ENCODE data around the gene SOX30. TPM values are rescaled to one million over a fixed set of nuclear protein-coding genes. Genes with fewer than 3 reads are reported as not detected.

The SOX30 gene
- total RNA-seq, 1 donor from 2014 or later, result 0.15 TPM

- no peak for DNase-seq (ENCODE audit: low spot score)
- no peaks in the 10 kb centered on the region for H3K9me3 Mint-ChIP-seq (ENCODE audit: unreplicated experiment)
- no peak overlapping the region for H3K27ac Mint-ChIP-seq (ENCODE audit: unreplicated experiment)
- TF ChIP-seq CTCF (IDR thresholded peaks at IDR 0.05; ENCODE audit: unreplicated experiment), result no peak
- H3K4me1 Mint-ChIP-seq (ENCODE audit: unreplicated experiment), result no peaks in the 10 kb centered on the region
- H3K27me3 Mint-ChIP-seq (ENCODE audit: unreplicated experiment), result peaks cover 3% of the 10 kb centered on the region
- no peak overlapping the region for H3K4me3 Mint-ChIP-seq (ENCODE audit: unreplicated experiment)
- no peaks in the 10 kb centered on the region for H3K36me3 Mint-ChIP-seq (ENCODE audit: low read depth, unreplicated experiment)
Observed at GRCh38 chr5:157659868-157660660, 7.8 kb upstream of the SOX30 start.

DNA sequence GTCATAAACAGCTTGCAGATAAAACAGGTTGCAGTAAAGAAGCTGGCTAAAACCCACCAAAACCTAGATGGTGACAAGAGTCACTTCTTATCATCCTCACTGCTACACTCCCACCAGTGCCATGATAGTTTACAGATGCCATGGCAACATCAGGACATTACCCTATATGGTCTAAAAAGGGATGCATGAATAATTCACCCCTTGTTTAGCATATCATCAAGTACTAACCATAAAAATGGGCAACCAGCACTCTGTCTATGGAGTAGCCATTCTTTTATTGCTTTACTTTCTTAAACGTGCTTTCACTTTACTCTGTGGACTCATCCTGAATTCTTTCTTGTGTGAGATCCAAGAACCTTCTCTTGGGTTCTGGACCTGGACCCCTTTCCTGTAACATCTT lies 6.7 kb upstream of the SOX30 start:
- Mint-ChIP-seq H3K4me3 (ENCODE audit: unreplicated experiment) (no peak overlapping the region), H3K4me1 (ENCODE audit: unreplicated experiment) (no peaks in the 10 kb centered on the region), H3K9me3 (ENCODE audit: unreplicated experiment) (no peaks in the 10 kb centered on the region), H3K27ac (ENCODE audit: unreplicated experiment) (no peak overlapping the region), H3K27me3 (ENCODE audit: unreplicated experiment) (peaks cover 3% of the 10 kb centered on the region), H3K36me3 (ENCODE audit: low read depth, unreplicated experiment) (no peaks in the 10 kb centered on the region)
- TF ChIP-seq CTCF (IDR thresholded peaks at IDR 0.05; ENCODE audit: unreplicated experiment), result no peak
- DNase-seq (ENCODE audit: low spot score), result no peak

DNA sequence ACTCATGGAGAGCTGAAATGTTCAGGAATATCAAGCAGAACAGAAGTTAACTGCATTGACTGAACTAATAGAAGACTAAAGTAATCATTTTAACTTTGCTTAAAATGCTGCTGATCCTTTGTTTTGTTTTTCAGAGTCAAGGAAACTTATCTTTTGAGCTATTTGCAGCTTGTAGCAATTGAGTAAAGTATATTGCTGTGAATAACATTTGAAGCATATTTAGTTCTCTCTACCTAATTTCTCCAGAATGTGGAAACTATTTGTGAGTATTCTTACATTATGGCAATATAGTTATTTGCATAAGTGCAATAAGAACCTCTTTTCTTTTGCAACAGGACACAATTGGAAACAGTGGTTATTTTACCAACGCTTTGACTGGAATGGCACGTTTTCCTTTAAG lies 5.3 kb upstream of the SOX30 start:
- no peak for TF ChIP-seq CTCF (IDR thresholded peaks at IDR 0.05; ENCODE audit: unreplicated experiment)
- Mint-ChIP-seq H3K27me3 (ENCODE audit: unreplicated experiment) (peaks cover 3% of the 10 kb centered on the region), H3K27ac (ENCODE audit: unreplicated experiment) (no peak overlapping the region), H3K4me1 (ENCODE audit: unreplicated experiment) (no peaks in the 10 kb centered on the region), H3K4me3 (ENCODE audit: unreplicated experiment) (no peak overlapping the region), H3K36me3 (ENCODE audit: low read depth, unreplicated experiment) (peaks cover 5% of the 10 kb centered on the region), H3K9me3 (ENCODE audit: unreplicated experiment) (peaks cover 3% of the 10 kb centered on the region)
- DNase-seq (ENCODE audit: low spot score), result no peak

DNA sequence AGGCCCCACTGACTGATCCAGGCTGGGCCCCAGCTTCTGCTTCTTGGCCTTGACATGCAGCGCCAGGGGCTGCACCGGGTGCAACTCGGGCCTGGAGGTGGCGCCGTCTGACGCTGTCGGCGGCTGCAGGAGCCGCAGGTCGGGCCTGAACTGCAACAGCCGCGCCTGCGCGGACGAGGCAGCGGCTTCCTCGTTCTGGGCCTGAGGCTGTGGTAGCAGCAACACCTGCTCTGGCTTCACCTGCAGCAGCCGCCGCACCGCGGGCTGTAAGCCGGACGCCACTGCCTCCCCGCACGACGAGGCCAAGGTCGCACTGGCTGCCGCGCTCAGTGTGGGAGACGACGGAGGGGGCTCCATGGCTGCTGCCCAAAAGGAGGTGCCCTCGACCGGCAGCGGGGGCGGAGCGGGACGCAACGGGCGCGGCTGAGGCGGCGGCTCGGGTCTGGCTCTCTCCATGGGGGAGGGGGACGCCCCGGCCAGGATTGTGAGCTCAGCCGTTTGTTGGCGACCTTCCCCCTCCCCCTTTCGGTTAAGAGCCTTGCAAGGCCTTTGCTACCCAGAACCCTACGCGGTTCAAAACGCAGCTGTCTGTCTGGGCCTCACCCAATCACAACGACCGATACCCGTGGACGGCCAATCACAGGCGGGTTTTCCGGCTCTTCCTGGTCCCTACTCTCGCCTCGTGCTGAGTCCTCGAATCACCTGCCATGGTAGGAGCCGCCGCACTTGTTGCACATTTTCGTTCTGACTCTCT lies 438 bp downstream of the SOX30 start:
- peak overlapping the region; percentile 68 for H3K4me3 Mint-ChIP-seq (ENCODE audit: unreplicated experiment)
- peak; percentile 20 for TF ChIP-seq CTCF (IDR thresholded peaks at IDR 0.05; ENCODE audit: unreplicated experiment)
- no peak overlapping the region for H3K27ac Mint-ChIP-seq (ENCODE audit: unreplicated experiment)
- DNase-seq (ENCODE audit: low spot score), result peak; percentile 66
- peaks cover 9% of the 10 kb centered on the region for H3K36me3 Mint-ChIP-seq (ENCODE audit: low read depth, unreplicated experiment)
- H3K4me1 Mint-ChIP-seq (ENCODE audit: unreplicated experiment), result peaks cover 3% of the 10 kb centered on the region
- H3K9me3 Mint-ChIP-seq (ENCODE audit: unreplicated experiment), result peaks cover 6% of the 10 kb centered on the region
- H3K27me3 Mint-ChIP-seq (ENCODE audit: unreplicated experiment), result no peaks in the 10 kb centered on the region

Data from endothelial cell (in vitro differentiated cells).